GM12878 (cell line): Measurements from ENCODE around the gene DYDC2. TPM values are rescaled to one million over a fixed set of nuclear protein-coding genes. Genes with fewer than 3 reads are reported as not detected.

Experiments used
- ATAC-seq: fragments of 200-7000 bp; cut with Tn5 transposase; 3 replicates; pipeline ENCODE4 v1.9.1; 2020; ENCODE audit warnings: mild to moderate bottlenecking, moderate library complexity
- BruUV-seq: library from RNA; stranded (reverse); fragments of 400-500 nt; replicated peaks from 2 replicates; lab custom pipeline; 2021; lab: Mats Ljungman, UMichigan
- CTCF ChIA-PET: fragments of 300-600 bp; sonication (Branson Sonifier 250); formaldehyde crosslinking; extraction: SDS; loops from one replicate; lab custom pipeline; 2021; ENCODE audit warnings: inconsistent platforms; lab: Yijun Ruan, JAX
- POLR2A ChIA-PET: fragments of 350-600 bp; formaldehyde crosslinking; extraction: SDS; loops from one replicate; lab custom pipeline; 2021; ENCODE audit warnings: inconsistent platforms; lab: Charles Lee
- RAD21 ChIA-PET: fragments of 300-600 bp; sonication (Branson Sonifier 250); formaldehyde crosslinking; loops from one replicate; lab custom pipeline; 2023; ENCODE audit warnings: antibody characterized with exemption; ENCODE audit not compliant: unreplicated experiment; lab: Charles Lee
- SMC1A ChIA-PET: fragments of 300-600 bp; sonication (Branson Sonifier 250); formaldehyde crosslinking; loops from one replicate; lab custom pipeline; 2023; ENCODE audit not compliant: unreplicated experiment, uncharacterized antibody; lab: Charles Lee
- DNase-seq: peaks from one replicate; pipeline ENCODE4 v3.0.0-alpha.2; 2011; ENCODE audit warnings: low read depth, low spot score
- FAIRE-seq: peaks from 3 replicates; lab custom pipeline; 2011; peaks lifted over from hg19 to GRCh38; lab: Jason Lieb, UNC
- H2AFZ ChIP-seq: 2 replicates; pipeline ENCODE4 v1.6.0; 2011; ENCODE audit warnings: low read depth, low read length, control low read depth; ENCODE audit not compliant: control insufficient read depth
- H3K27ac ChIP-seq: 2 replicates; pipeline ENCODE4 v1.5.1; 2011; ENCODE audit warnings: control low read depth; ENCODE audit not compliant: control insufficient read depth, insufficient read depth
- H3K27me3 ChIP-seq, 2 experiments: replicated peaks in 1 of 2; 2 replicates each; pipeline versions ENCODE4 v1.6.0 to v1.6.1; 2011; ENCODE audit warnings: low read length in 1 of 2; ENCODE audit not compliant: control insufficient read depth in 2 of 2, insufficient read depth in 2 of 2
- H3K36me3 ChIP-seq, 2 experiments: 2 replicates each; pipeline ENCODE4 v1.5.1; 2011; ENCODE audit warnings: low read length in 1 of 2; ENCODE audit not compliant: control insufficient read depth in 2 of 2, insufficient read depth in 2 of 2
- H3K4me1 ChIP-seq: 2 replicates; pipeline ENCODE4 v1.6.1; 2011; ENCODE audit warnings: mild to moderate bottlenecking, low read length, moderate library complexity, mixed read lengths; ENCODE audit not compliant: control insufficient read depth, insufficient read depth
- H3K4me2 ChIP-seq: 2 replicates; pipeline ENCODE4 v1.6.0; 2011; ENCODE audit warnings: control low read depth; ENCODE audit not compliant: control insufficient read depth, insufficient read depth
- H3K4me3 ChIP-seq: fragments of 200-600 bp; sonication (generic); 2 replicates; pipeline ENCODE4 v1.5.1; 2016
- H3K79me2 ChIP-seq: 2 replicates; pipeline ENCODE4 v1.6.0; 2011; ENCODE audit warnings: low read length; ENCODE audit not compliant: control insufficient read depth, insufficient read depth
- H3K9ac ChIP-seq: 2 replicates; pipeline ENCODE4 v1.8.0; 2011; ENCODE audit warnings: low read length, control low read depth, mixed read lengths; ENCODE audit not compliant: control insufficient read depth, insufficient read depth
- H3K9me3 ChIP-seq: replicated peaks from 3 replicates; pipeline ENCODE4 v1.5.1; 2011; ENCODE audit warnings: mild to moderate bottlenecking, low read length; ENCODE audit not compliant: control insufficient read depth, insufficient read depth
- H4K20me1 ChIP-seq: 2 replicates; pipeline ENCODE4 v1.6.0; 2011; ENCODE audit not compliant: control insufficient read depth, insufficient read depth
- BMI1 ChIP-seq: fragments of 450-650 bp; IDR thresholded peaks from 2 replicates; pipeline ENCODE4 v1.6.1; 2016; ENCODE audit warnings: mild to moderate bottlenecking, moderate library complexity, borderline replicate concordance
- CBX3 ChIP-seq: fragments of 200-600 bp; sonication (generic); IDR thresholded peaks from 2 replicates; pipeline ENCODE4 v1.6.1; 2016; ENCODE audit warnings: low read depth, borderline replicate concordance
- CREB1 ChIP-seq: IDR thresholded peaks from 2 replicates; pipeline ENCODE4 v1.6.1; 2012; ENCODE audit warnings: low read depth, mild to moderate bottlenecking, inconsistent platforms
- HDAC2 ChIP-seq: fragments of 200-600 bp; sonication (generic); IDR thresholded peaks from 2 replicates; pipeline ENCODE4 v1.6.1; 2017
- POLR2A ChIP-seq: IDR thresholded peaks from 2 replicates; pipeline ENCODE4 v1.6.1; 2011; ENCODE audit warnings: low read depth, mild to moderate bottlenecking, low read length
- PRDM15 ChIP-seq: fragments of 450-650 bp; formaldehyde crosslinking; IDR thresholded peaks from 2 replicates; pipeline ENCODE4 v1.4.0; 2020; ENCODE audit warnings: mild to moderate bottlenecking, moderate library complexity
- SIN3A ChIP-seq: IDR thresholded peaks from 2 replicates; pipeline ENCODE4 v1.6.1; 2012; ENCODE audit warnings: low read depth, low read length, improper control_type of control experiment
- SUPT20H ChIP-seq: IDR thresholded peaks from 2 replicates; pipeline ENCODE4 v1.6.1; 2011; ENCODE audit warnings: low read depth, mild to moderate bottlenecking, low read length, moderate library complexity, borderline replicate concordance; ENCODE audit not compliant: control insufficient read depth
- WGBS: methylation state at CpG from one replicate; pipeline ENCODE4 v1.1.6; 2016; ENCODE audit warnings: low lambda C conversion rate; ENCODE audit not compliant: insufficient replicate concordance, insufficient coverage; ENCODE audit errors: missing lambda C conversion rate; 5-methylcytosine and 5-hydroxymethylcytosine counted together
- in situ Hi-C: fragments of 300-500 bp; cut with MboI; formaldehyde crosslinking; loops from 9 replicates; pipeline ENCODE4 v1.14.3; 2018; ENCODE audit warnings: mixed read lengths
- intact Hi-C: fragments of 100-400 bp; cut with micrococcal nuclease; formaldehyde crosslinking; loops from one replicate; pipeline ENCODE4 v1.14.2; 2022; ENCODE audit not compliant: unreplicated experiment
- polyA plus RNA-seq, 11 experiments: library from polyadenylated mRNA; depleted of rRNA in 4 of 11; unstranded in 6 of 11; stranded (reverse) in 5 of 11; fragments of >200 nt; fragmentation: Nextera tagmentation in 4 of 11; fragmentation: Illumina TruSeq in 1 of 11; extraction: Ambion mirVana in 4 of 11; extraction: Trizol in 1 of 11; gene quantifications; 1 replicate in 1 of 11; 2 replicates in 10 of 11; pipeline versions ENCODE4 v1.2.1 to v1.2.3, GENCODE V29; 2011 to 2016; ENCODE audit warnings: inconsistent platforms in 2 of 11, missing spikeins in 2 of 11, low read depth in 1 of 11
- total RNA-seq, 4 experiments: library from RNA; depleted of rRNA in 3 of 4; stranded (reverse); fragments of >200 nt in 3 of 4; fragmentation: Illumina TruSeq in 1 of 4; extraction: Trizol in 1 of 4; gene quantifications; 2 replicates each; pipeline versions ENCODE4 v1.2.1 to v1.2.3, GENCODE V29; 2013 to 2021
- TF ChIP-seq, protein P1 (sequence below): fragments of 450-650 bp; IDR thresholded peaks from 2 replicates; pipeline ENCODE4 v1.6.1; 2016; ENCODE audit warnings: mild to moderate bottlenecking, moderate library complexity, borderline replicate concordance

DYDC2 gene
- total and polyA plus RNA-seq, 10 of the 15 experiments (the other 5 are each of a cell fraction or from before 2014, with no cell fraction given): 0.18 TPM; not detected in 9

DNA sequence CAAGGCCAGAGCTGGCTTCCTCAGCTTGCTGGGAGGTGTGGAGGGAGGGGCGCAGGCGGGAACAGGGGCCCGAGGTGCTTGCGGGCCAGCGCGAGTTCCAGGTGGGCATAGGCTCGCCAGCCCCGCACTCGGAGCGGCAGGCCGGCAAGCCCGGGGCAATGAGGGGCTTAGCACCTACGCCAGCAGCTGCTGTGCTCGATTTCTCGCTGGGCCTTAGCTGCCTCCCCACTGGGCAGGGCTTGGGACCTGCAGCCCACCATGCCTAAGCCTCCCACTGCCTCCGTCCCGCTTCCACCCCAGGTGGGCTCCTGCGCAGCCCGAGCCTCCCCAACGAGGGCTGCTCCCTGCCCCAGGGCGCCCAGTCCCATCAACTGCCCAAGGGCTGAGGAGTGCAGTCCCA, 41.2 kb upstream of the DYDC2 start:
- FAIRE-seq (no peak), ATAC-seq (no peak), DNase-seq (no peak)
- no peak overlapping the region for H3K9ac ChIP-seq
- RAD21 ChIA-PET: no interaction called here
- intact Hi-C loops (no loop called here), in situ Hi-C loops (no loop called here)
- CTCF ChIA-PET: no interaction called here
- H3K4me3 ChIP-seq: no peak overlapping the region
- H4K20me1 ChIP-seq: no peaks in the 10 kb centered on the region
- POLR2A ChIA-PET: no interaction called here
- WGBS: 50% methylated on average over 9 of the region's 21 CpGs
- H3K36me3 ChIP-seq: no peaks in the 10 kb centered on the region
- H3K4me2 ChIP-seq: no peak overlapping the region
- no peaks in the 10 kb centered on the region for H3K9me3 ChIP-seq
- TF ChIP-seq POLR2A: no peak
- TF ChIP-seq CREB1: no peak
- TF ChIP-seq PRDM15: no peak
- no peak for TF ChIP-seq BMI1
- TF ChIP-seq SUPT20H: no peak
- TF ChIP-seq HDAC2: no peak
- no peak for TF ChIP-seq CBX3
- TF ChIP-seq SIN3A: no peak
- TF ChIP-seq, protein P1, sequence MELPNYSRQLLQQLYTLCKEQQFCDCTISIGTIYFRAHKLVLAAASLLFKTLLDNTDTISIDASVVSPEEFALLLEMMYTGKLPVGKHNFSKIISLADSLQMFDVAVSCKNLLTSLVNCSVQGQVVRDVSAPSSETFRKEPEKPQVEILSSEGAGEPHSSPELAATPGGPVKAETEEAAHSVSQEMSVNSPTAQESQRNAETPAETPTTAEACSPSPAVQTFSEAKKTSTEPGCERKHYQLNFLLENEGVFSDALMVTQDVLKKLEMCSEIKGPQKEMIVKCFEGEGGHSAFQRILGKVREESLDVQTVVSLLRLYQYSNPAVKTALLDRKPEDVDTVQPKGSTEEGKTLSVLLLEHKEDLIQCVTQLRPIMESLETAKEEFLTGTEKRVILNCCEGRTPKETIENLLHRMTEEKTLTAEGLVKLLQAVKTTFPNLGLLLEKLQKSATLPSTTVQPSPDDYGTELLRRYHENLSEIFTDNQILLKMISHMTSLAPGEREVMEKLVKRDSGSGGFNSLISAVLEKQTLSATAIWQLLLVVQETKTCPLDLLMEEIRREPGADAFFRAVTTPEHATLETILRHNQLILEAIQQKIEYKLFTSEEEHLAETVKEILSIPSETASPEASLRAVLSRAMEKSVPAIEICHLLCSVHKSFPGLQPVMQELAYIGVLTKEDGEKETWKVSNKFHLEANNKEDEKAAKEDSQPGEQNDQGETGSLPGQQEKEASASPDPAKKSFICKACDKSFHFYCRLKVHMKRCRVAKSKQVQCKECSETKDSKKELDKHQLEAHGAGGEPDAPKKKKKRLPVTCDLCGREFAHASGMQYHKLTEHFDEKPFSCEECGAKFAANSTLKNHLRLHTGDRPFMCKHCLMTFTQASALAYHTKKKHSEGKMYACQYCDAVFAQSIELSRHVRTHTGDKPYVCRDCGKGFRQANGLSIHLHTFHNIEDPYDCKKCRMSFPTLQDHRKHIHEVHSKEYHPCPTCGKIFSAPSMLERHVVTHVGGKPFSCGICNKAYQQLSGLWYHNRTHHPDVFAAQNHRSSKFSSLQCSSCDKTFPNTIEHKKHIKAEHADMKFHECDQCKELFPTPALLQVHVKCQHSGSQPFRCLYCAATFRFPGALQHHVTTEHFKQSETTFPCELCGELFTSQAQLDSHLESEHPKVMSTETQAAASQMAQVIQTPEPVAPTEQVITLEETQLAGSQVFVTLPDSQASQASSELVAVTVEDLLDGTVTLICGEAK: no peak
- no peaks in the 10 kb centered on the region for H3K79me2 ChIP-seq
- no peaks in the 10 kb centered on the region for H3K4me1 ChIP-seq
- H3K27me3 ChIP-seq: no peaks in the 10 kb centered on the region
- BruUV-seq: no TSS peak
- no peak overlapping the region for H3K27ac ChIP-seq
- SMC1A ChIA-PET: interaction anchor here (1.0 kb wide), 1 partner anchor 19 kb away, joined by 3 read pairs; no protein-coding TSS in a partner anchor
- H2AFZ ChIP-seq: no peak overlapping the region
